D341Med (cell line): Measurements from ENCODE around the gene RNF150.
A peak's percentile ranks its signal among the peaks of the same experiment; 100 is the strongest.

Experiments used
- DNase-seq: peaks from one replicate; pipeline ENCODE4 v3.0.0; 2012; ENCODE audit warnings: low spot score

Gene RNF150

DNA sequence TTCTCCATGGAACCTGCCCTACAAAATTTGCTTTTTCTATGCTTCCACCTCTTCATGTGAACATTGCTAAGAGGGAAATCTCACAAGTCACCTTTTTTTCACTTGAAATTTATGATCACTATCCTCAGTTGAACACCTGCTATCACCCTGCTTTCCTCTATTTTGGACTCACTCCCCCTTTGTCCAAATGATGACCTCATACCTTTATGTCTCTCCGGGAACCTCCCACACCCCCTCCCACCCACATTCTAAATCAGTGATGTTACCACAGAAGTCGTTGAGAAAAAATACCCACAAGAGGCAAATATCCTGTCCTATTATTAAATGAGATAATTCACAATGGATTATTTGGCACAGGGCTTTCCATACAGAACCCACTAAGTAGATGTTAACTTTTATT is 156.5 kb downstream of the RNF150 start:
- no peak for DNase-seq

DNA sequence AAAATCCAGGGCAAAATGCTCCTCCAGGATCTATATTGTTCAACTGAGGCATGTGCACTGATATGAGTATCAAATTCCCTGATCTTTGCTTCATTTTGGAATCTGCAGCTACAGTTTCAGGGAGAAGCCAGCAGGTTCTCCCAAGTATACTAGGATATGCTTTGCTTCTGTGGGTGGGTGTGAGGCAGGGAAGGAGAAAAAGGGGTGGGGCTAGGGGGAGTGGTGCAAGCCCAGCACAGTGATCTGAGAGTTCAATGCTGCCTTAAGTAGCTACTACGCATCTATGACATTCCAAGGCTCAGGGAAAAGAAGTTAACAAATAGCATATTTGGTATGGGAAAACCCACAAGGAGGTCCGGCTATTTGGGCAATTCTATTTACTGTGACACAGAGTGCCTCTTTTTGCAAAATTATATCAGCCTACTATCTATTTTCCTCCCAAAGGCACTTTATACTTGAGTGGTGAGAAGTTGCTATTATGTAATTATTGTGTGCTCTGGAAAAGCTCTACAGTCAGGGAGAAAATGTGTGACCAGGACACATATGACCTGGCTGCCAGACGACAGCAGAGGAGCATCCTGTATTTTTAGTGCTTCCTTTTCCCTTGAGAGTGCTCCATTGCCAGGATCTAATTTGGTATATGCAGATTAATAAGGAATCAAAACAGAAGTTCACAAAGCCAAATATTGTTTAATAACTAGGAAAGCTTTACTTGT is 162.0 kb downstream of the RNF150 start:
- no peak for DNase-seq

DNA sequence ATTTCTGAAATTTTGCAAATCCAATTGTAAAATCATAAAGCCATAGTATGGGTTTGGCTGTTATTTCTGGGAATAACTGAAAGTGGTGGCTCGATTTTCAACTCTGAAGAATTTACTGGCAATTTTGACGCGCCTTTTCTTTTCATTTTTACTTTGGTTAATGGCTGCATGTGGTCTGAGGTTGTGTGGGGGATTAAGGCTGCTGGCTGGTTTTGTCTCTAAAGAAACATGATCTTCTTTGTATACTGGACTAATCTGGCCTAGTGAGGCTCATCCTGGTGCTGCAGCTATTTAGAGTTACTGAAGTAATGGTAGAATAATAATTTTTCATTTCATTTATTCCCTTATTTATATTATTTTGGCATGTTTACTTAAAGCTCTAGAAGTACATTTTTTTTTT is 164.0 kb downstream of the RNF150 start:
- no peak for DNase-seq

DNA sequence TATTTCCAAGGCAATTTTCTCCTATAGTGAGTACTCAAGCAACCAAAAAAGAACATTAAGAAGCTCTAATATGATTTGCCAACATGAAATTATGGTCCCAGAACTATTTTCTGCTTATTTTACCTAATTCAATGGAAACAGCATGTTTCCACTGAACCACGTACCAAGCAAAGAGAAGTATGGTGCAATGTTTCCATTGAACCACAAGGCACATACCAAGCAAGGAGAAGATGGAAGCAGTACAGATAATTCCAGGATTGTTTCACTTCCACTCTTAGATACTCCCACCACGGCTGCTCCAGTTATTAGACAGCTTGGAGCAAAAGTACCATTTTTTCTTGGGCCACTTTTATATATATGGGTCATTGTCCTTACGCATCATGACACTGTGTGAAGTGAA is 164.9 kb downstream of the RNF150 start:
- DNase-seq = no peak

DNA sequence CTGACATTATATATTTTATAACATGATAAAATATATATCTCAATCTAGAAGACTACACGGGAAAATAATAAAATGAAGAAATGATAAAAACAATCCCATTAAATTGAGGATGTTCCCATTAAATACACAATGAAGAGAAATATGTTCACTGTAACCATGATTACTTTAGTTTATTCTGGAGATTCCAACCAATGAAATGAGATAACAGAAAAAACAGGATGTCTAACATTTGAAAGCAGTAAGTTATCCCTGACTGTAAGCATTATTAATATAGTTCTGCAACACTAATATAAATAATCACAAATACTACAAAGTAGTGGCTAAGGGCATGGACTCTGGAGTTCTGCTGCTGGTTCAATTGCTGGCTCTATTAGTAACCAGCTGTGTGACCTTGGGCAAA is 169.4 kb downstream of the RNF150 start:
- DNase-seq = no peak

DNA sequence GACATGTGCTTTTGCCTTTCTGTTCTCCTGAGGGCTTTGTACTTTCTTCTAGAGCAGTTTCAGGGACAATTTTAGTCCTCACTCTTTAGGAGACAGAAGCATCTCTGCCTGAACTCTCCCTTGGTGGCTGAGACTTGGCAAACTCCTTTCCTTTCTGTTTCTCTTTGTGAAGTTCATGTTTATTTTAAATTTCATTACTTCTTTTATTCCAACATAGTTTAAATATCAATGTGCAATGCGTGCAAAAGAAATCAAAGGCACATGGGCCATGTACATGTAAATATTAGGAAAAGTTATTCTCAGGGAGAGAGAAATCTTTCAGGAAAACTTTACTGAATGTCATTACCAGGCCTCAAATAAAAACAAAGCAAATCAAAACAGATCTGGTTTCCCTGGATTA is 177.6 kb downstream of the RNF150 start:
- DNase-seq = no peak

DNA sequence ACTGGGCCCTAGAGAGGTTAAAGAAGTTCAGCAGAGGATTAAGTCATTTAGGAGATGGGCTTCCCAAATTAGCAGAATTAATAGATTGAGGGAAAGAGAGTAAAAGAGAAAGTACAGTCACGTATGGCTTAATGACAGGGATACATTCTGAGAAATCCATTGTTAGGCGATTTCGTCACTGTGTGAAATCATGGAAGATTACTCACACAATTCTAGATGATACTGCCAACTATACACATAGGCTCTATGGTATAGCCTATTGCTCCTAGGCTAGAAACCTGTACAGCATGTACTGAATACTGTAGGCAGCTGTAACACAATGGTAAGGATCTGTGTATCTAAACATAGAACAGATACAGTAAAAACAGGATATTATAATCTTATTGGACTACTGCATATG is 180.6 kb downstream of the RNF150 start:
- DNase-seq = no peak

DNA sequence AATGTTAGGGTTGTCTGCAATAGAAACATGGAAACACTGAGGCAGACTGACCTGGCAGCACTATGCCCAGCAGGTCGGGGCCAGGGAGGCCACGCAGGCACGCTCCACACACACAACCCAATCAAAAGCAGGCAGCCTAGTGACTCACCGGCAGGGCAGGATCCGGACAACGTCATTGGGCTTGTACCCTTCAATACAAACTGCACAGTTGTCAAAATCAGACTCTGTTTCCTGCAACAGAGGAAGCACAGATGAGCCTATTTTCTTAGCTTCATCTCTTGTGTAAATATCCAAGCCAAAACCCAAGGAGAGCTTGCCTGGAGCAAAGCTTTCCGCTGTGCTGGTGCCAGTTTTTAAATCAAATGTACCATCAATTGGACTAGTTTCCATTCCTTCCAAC is 185.8 kb downstream of the RNF150 start:
- DNase-seq = no peak

DNA sequence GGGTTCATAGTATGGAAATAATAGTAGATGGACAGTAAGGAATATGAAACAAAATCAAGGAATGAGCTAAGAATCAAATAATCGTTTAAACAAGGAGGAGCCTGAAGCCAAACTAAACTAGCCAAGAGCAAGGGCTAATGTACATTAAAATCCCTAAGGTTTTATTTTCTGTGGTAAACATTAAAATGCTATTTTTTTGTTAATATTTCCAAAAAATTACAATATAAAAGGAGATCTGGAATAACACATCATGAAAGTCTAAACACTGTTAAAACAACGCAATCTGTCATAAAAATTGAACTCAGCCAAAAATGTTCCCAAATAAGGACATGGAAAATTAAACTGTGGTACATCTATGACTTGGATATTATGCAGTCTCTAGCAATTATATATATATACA is 188.2 kb downstream of the RNF150 start:
- DNase-seq = no peak

DNA sequence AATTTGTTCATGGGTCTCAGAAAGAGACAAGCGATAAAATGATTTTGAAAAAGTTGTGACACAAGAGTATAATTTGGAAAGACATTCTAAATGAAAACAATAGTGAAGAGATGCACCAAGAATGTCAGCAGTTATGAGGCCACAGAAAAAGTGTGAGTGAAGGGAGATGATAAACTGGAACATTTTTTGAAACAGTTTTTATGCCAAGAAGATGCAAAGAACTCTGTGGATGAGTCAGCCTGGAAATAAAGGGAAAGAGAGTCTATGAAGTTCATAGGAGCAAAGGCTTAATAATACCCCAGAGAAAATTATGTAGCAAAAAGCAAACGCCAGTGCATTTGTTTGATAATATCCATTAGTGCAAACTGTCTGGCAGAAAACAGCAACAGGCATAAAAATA is 188.7 kb downstream of the RNF150 start:
- no peak for DNase-seq

DNA sequence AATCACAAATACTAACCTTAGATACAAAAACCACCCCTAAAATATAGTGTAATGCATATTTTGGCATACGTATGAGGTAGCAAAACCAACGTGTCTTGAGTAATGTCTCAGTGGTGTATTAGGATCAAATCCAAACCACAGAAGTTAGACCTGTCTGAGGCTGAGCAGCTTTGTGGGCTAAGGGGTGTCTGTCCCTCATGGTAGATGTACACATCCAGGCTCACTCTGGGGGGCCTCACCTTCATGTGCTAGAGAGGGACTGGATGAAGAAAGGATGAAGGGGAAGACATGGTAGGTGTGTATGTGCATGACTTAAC is 189.1 kb downstream of the RNF150 start:
- DNase-seq = no peak

DNA sequence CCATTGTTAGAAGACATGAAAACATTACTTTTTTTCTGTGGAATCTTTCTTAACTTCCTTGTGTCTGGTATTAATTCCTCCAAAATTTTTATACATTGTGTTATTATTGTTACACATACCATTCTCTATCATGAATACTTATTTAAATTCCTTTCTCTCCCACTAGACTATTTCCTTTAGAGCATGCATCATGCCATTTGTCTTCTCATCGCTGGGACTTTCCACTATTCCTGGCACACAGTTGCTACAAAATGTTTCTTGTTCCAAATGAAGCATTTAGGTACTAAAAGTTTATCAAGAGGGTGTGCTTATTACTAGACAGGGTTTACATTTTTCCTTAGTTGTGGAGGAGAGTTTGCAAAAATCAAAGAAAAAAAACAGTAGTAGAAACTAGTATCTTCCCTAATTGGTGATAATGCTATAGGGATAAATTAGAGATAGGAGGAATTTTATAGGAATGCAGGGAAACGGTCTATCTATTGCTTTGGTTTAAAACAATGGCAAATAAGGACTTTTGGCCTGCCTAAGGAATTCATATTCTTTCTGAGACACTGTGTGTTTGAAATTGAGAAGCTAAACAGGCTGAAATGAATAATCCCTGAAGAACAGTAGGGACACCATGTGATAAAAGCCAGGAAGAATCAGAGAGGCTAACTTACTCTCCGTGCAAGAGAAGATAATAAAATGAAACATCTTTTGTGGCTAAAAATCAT is 189.6 kb downstream of the RNF150 start:
- no peak for DNase-seq

DNA sequence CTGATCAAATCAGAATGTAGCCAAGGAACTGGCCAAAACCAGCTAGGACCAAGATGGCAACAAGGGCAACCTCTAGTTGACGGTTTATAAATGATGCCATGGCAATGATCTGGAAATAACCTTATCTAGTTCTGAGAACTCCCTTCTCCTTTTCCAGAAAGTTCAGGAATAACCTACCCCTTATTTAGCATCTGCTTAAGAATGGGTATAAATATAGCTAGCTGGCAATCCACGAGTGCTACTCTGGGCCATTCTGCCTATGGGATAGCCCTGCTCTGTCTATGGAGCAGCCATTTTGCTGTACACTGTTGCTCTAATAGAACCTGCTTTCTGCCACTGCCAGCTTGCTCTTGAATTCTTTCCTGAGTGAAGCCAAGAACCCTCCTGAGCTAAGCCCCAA is 192.7 kb downstream of the RNF150 start:
- no peak for DNase-seq

DNA sequence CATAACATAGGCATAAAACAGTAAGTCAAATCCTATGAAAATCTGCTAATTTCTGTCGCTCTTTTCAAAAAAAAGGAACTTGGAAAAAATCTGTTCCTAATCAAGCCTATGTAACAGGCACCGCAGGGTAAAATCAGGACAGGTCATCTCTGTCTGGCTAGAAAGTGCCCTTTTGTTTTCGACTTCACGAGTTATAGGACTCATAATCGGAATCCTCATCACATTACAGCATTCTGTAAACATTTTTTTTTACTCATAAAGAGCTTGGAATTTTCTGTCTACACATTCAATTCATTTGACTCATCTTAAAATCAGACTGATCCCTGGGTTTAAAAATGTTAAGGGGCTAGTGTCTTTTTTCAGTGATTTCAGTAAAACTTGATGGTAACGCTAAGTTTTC is 195.4 kb downstream of the RNF150 start:
- no peak for DNase-seq

DNA sequence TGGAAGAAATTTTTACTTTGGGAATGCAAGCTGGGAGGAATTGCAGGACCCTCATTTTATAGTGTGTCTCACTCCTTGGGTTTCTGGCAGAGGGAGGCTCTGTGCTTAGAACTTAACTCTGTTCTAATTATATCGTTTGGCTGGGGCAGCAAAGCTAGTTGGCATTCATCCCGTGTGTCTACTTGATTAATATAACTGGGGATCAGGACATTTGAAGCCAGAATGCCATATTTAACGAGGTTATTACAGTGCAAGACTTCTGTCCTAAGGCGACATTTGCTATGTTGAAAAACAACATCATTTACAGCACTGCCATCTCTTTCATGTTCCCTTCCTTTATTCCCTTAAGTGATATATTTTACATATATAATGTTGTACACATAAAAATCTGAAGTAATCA is 198.0 kb downstream of the RNF150 start:
- peak; percentile 54 for DNase-seq

DNA sequence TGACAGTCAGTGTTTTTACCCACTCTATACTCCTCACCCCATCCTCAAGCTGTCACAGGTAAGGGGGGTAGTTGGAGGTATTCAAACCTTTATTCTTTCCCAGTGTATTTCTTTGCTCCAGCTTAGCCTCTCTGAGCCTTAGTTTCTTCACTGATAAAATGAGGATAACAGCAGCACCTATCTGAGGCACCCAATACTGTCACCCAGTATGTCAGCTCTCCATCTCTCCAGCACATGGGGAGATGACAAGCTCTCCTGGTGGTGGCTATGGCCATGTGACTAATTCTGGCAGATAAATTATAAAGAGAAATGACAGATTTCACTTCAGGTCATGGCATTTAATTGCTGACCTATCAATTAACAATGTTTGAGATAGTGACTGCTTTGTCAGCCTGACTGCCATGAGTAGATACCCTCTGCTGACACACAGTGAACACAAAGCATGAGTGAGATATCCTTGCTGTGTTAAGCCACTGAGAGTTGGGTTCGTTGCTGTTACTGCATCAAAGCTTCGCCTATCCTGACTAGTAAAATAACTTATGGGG is 200.7 kb downstream of the RNF150 start:
- DNase-seq = no peak

DNA sequence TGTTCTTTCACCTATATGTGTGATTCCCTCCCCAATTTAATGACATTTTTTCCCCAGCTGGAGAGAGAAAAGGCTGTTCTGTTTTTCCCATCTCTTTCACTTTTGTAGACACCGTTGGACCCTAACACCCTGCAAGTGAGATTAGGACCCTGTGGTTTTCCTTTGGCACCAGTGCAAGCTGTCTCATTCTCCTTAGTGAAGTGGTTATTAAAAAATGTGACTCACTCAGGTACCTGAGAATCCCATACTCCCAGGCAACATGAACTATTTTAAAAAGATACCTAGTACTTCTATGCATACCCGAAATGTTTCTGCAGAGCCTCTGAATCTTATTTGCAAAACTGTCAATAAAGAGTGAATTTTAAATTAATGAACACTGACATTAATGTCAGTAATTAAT is 201.4 kb downstream of the RNF150 start:
- DNase-seq = no peak

DNA sequence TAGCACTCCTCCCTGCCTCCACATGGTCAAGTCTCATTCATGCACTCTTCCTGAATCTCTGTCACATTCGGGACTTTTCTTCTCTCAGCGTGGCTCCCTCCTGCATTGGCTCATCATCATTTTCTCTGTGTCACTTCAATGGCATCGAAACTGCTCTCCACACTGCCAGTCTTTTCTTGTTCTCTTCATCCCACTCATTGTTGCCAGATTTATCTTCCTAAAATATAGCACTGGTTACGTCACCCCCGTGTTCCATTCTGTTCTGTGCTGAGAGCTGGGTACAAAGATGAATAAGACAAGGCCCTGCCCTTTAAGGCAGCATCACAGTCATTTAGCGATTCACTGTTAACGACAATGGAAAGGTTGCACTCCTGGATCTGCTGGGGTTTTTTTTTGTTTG is 202.7 kb downstream of the RNF150 start:
- DNase-seq = no peak

DNA sequence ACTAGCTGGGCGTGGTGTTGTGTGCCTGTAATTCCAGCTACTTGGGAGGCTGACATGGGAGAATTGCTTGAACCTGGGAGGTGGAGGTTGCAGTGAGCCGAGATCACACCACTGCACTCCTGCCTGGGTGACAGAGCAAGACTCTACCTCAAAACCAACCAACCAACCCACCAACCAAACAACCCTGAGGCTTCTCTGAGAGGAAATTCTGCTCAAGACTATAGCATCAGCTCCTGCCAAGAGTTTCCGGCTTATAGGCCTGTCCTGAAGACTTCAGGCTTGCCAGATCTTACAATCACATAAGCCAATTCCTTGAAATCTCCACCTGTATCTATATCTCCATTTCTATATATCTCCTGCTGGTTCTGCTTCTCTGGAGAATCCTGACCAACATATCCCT is 203.3 kb downstream of the RNF150 start:
- DNase-seq = no peak

DNA sequence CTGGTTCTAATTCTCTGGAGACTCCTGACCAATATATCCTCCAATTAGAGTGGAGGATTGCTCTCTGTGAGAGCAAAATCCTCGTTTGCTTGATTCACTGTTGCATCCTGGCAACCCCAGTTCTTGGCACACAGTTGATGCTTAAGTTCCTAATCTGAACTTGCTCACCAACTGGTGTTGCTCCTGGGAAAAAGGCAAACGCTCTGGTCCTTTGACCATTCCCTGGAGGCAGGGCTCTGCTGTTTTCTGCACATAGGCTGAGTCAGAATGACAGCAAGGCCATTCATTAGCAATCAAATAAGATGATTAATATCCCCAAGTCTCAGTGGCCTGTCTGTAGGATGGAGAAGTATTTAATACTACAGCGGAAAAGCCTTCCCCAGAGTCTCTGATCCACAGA is 204.4 kb downstream of the RNF150 start:
- no peak for DNase-seq

DNA sequence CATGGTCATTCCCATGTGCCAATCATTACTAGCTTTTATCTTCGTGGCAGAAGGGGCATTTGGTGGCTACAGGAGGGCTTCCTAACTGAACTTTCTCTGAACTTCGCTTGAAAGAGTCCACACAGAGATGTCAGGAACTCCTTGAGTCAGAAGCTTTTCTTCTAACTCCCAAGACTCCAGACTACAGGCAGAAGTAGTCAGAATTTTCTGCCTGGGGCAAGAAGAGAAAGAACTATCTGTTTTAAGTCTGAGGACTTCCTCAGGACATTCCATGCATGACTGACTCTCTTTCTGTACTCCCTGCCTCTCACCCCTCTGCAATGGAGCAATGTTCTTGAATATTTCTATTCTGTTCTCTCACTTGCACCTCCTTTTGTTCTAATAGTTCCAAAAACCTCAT is 206.6 kb downstream of the RNF150 start:
- DNase-seq = no peak

DNA sequence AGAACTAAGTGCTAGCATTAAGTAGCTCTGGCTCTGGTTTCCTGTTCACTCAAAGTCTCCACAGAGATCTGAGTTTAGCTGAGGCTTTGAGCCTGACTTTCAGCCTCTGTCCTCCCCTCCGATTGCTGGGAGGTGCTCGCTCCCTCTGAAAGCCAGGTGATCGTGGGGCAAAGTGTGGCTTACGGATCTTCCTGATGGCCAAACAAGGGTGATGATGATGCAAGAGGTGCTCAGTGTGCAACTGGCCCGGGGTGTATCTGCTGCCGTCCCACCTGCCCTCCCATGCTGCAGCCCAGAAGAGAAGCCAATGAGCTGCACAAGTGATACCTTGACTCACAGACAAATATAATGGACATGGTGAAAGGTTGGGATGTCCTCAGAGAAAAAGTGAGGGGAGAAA is 207.9 kb downstream of the RNF150 start:
- no peak for DNase-seq

DNA sequence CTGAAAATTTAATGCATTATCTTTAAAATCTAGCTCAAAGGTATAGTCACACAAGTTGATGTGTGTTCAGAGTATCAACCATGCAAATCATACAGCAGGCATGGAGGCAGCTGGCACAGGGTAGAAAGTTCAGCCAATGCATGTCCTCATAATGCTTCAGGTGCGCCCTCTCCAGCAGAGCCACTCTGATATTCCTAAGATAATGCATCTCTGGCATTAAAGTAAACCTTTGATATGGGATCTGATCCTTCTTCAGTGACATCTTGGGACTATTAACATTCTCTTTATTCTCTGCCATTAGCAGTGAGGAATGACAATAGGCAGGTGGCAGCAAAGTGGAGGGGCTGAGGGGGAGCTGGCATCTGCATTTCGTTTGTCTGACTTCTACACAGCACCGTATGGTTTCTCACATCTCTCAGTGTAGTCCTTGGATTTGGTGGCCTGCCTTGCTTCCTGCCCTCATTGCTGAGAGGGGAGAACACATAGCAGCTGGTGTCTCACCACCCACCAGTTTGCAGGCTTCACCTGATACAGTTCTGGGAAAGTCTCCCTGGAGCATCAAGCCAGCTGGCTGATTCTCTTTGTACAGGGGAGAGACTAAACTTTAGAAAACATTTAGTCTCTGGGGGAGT is 208.4 kb downstream of the RNF150 start:
- DNase-seq = no peak
